Panc1 (cell line): ENCODE measurements around the gene ATXN10. TPM values are rescaled to one million over a fixed set of nuclear protein-coding genes. Genes with fewer than 3 reads are reported as not detected.

Experiments used
- ATAC-seq: fragments of 200-7000 bp; cut with Tn5 transposase; 2 replicates; pipeline ENCODE4 v1.9.1; 2020; ENCODE audit warnings: mild to moderate bottlenecking, moderate library complexity
- BruUV-seq: library from RNA; stranded (reverse); fragments of 400-500 nt; replicated peaks from 2 replicates; lab custom pipeline; 2021; lab: Mats Ljungman, UMichigan
- CTCF ChIA-PET: fragments of 300-600 bp; sonication (Branson Sonifier 250); formaldehyde crosslinking; loops from one replicate; lab custom pipeline; 2022; ENCODE audit warnings: antibody characterized with exemption; lab: Charles Lee
- POLR2A ChIA-PET: fragments of 300-600 bp; sonication (Branson Sonifier 250); formaldehyde crosslinking; loops from one replicate; lab custom pipeline; 2022; ENCODE audit warnings: antibody characterized with exemption; lab: Charles Lee
- DNase-seq: peaks from one replicate; pipeline ENCODE4 v3.0.0-alpha.2; 2010; ENCODE audit warnings: low read depth, low spot score
- H3K27ac ChIP-seq: 2 replicates; pipeline ENCODE4 v1.5.1; 2011; ENCODE audit warnings: mild to moderate bottlenecking, low read length, inconsistent platforms
- H3K27me3 ChIP-seq: fragments of 200-500 bp; sonication (Bioruptor generic); 2 replicates; pipeline ENCODE4 v1.6.0; 2014; ENCODE audit warnings: low read length, inconsistent platforms; ENCODE audit not compliant: control insufficient read depth, insufficient read depth
- H3K36me3 ChIP-seq: fragments of 200-500 bp; sonication (Bioruptor generic); 2 replicates; pipeline ENCODE4 v1.5.1; 2014; ENCODE audit warnings: inconsistent platforms, mild to moderate bottlenecking, low read length, moderate library complexity; ENCODE audit not compliant: control insufficient read depth, insufficient read depth
- H3K4me1 ChIP-seq: 2 replicates; pipeline ENCODE4 v1.5.1; 2011; ENCODE audit warnings: inconsistent platforms, mild to moderate bottlenecking, low read length, moderate library complexity; ENCODE audit not compliant: control insufficient read depth, insufficient read depth
- H3K4me3 ChIP-seq, 2 experiments: 2 replicates each; pipeline ENCODE4 v1.5.1; 2011 to 2012; ENCODE audit warnings: low read depth in 2 of 2, low read length in 2 of 2, mild to moderate bottlenecking in 2 of 2, inconsistent platforms in 1 of 2, moderate library complexity in 1 of 2
- H3K9me3 ChIP-seq: fragments of 200-500 bp; sonication (Bioruptor generic); 2 replicates; pipeline ENCODE4 v1.5.1; 2014; ENCODE audit warnings: low read depth, mild to moderate bottlenecking, inconsistent platforms, low read length, moderate library complexity; ENCODE audit not compliant: control insufficient read depth, insufficient read depth
- CTCF ChIP-seq: fragments of 450-650 bp; IDR thresholded peaks from 2 replicates; pipeline ENCODE4 v1.5.1; 2017; ENCODE audit warnings: mild to moderate bottlenecking
- POLR2AphosphoS5 ChIP-seq: IDR thresholded peaks from 2 replicates; pipeline ENCODE4 v1.6.1; 2012; ENCODE audit warnings: mild to moderate bottlenecking, low read depth, low read length, moderate library complexity
- REST ChIP-seq, 2 experiments: IDR thresholded peaks; 2 replicates each; pipeline ENCODE4 v1.6.1; 2011 to 2012; ENCODE audit warnings: low read depth in 2 of 2, control low read depth in 1 of 2, low read length in 1 of 2, mild to moderate bottlenecking in 1 of 2, moderate library complexity in 1 of 2; ENCODE audit not compliant: insufficient read depth in 1 of 2
- SIN3A ChIP-seq: IDR thresholded peaks from 2 replicates; pipeline ENCODE4 v1.6.1; 2012; ENCODE audit warnings: low read depth, mild to moderate bottlenecking, low read length, moderate library complexity, borderline replicate concordance; ENCODE audit not compliant: insufficient read depth
- TCF7L2 ChIP-seq: IDR thresholded peaks from 2 replicates; pipeline ENCODE4 v1.6.1; 2011; ENCODE audit warnings: mild to moderate bottlenecking, low read depth, low read length, inconsistent platforms
- in situ Hi-C: cut with HindIII; loops from 2 replicates; pipeline ENCODE4 v1.10.0; 2016; ENCODE audit warnings: low sequenced_read_pairs, low pct_unique_long_range_greater_than_20kb
- intact Hi-C: fragments of 100-400 bp; cut with micrococcal nuclease; formaldehyde crosslinking; loops from one replicate; pipeline ENCODE4 v1.10.0; 2022; ENCODE audit not compliant: unreplicated experiment
- total RNA-seq: library from RNA; stranded (reverse); gene quantifications from one replicate; pipeline ENCODE4 v1.2.1, GENCODE V29; 2021; ENCODE audit not compliant: unreplicated experiment

Gene ATXN10
- total RNA-seq, 1 experiment from 2014 or later: 184 TPM

GRCh38 chr22:45879552-45879949 lies 207.9 kb downstream of the ATXN10 start:
- ATAC-seq: no peak
- ChIA-PET POLR2A (no interaction called here), CTCF (no interaction called here)
- no peak overlapping the region for H3K27ac ChIP-seq
- intact Hi-C loops (no loop called here), in situ Hi-C loops (no loop called here)
- no peaks in the 10 kb centered on the region for H3K27me3 ChIP-seq
- DNase-seq: no peak
- H3K4me1 ChIP-seq: no peaks in the 10 kb centered on the region
- BruUV-seq: no TSS peak
- H3K9me3 ChIP-seq: no peaks in the 10 kb centered on the region
- no peak overlapping the region for H3K4me3 ChIP-seq
- H3K36me3 ChIP-seq: no peaks in the 10 kb centered on the region
- no peak for TF ChIP-seq SIN3A
- no peak for TF ChIP-seq REST (IDR thresholded peaks at IDR 0.05; ENCODE audit: insufficient read depth in 1 of 2, low read depth in 2 of 2, low read length in 1 of 2)
- TF ChIP-seq CTCF: no peak
- no peak for TF ChIP-seq POLR2AphosphoS5
- TF ChIP-seq TCF7L2: no peak

- in situ Hi-C loops (no loop called here), intact Hi-C loops (no loop called here)
- TF ChIP-seq SIN3A (no peak), POLR2AphosphoS5 (no peak), TCF7L2 (no peak), CTCF (no peak), REST (IDR thresholded peaks at IDR 0.05; ENCODE audit: insufficient read depth in 1 of 2, low read depth in 2 of 2, low read length in 1 of 2) (no peak)
- Histone ChIP-seq H3K9me3 (no peaks in the 10 kb centered on the region), H3K36me3 (no peaks in the 10 kb centered on the region), H3K27ac (no peak overlapping the region), H3K4me3 (no peak overlapping the region), H3K4me1 (no peaks in the 10 kb centered on the region), H3K27me3 (no peaks in the 10 kb centered on the region)
- no TSS peak for BruUV-seq
- no peak for ATAC-seq
- ChIA-PET CTCF (no interaction called here), POLR2A (no interaction called here)
- DNase-seq: no peak
These were observed 208.6 kb downstream of the ATXN10 start for GRCh38 chr22:45880091-45880715.
